Uterus (tissue), 2 donors: ENCODE measurements around the gene LLGL2.

ENCODE experiments used
- CTCF ChIP-seq, 4 experiments: fragments of 200-600 bp in 2 of 4; fragments of 450-650 bp in 2 of 4; sonication (generic) in 2 of 4; IDR thresholded peaks; one replicate each; pipeline ENCODE4 v1.5.1; 2016 to 2019; ENCODE audit warnings: antibody characterized with exemption in 4 of 4, mild to moderate bottlenecking in 2 of 4, moderate library complexity in 1 of 4
- POLR2A ChIP-seq, 2 donors: fragments of 450-650 bp; IDR thresholded peaks; one replicate each; pipeline ENCODE4 v1.6.1; 2016; ENCODE audit warnings: antibody characterized with exemption in 2 of 2, mild to moderate bottlenecking in 1 of 2, moderate library complexity in 1 of 2

GRCh38 chr17:75615301-75615700 is 89.8 kb downstream of the LLGL2 start:
- TF ChIP-seq CTCF (IDR thresholded peaks at IDR 0.05) (no peak), POLR2A (IDR thresholded peaks at IDR 0.05) (no peak)
